Adipocyte (in vitro differentiated cells): ENCODE measurements around the gene RDH8.
A peak's percentile ranks its signal among the peaks of the same experiment; 100 is the strongest.

Experiments
- DNase-seq: peaks from one replicate; pipeline ENCODE4 v3.0.0-alpha.2; 2015; ENCODE audit warnings: low read depth
- H3K27me3 ChIP-seq: replicated peaks from 2 replicates; pipeline ENCODE4 v1.7.0; 2013; ENCODE audit warnings: mild to moderate bottlenecking, low read length, moderate library complexity; ENCODE audit not compliant: control insufficient read depth, insufficient read depth
- H3K36me3 ChIP-seq: 2 replicates; pipeline ENCODE4 v1.7.0; 2013; ENCODE audit warnings: low read length, mild to moderate bottlenecking, moderate library complexity; ENCODE audit not compliant: control insufficient read depth, insufficient read depth, severe bottlenecking
- H3K4me1 ChIP-seq: 2 replicates; pipeline ENCODE4 v1.7.0; 2013; ENCODE audit warnings: mild to moderate bottlenecking, low read length, moderate library complexity; ENCODE audit not compliant: control insufficient read depth, insufficient read depth
- H3K4me3 ChIP-seq: 2 replicates; pipeline ENCODE4 v1.7.0; 2013; ENCODE audit warnings: mild to moderate bottlenecking, low read length, moderate library complexity
- H3K9ac ChIP-seq: 2 replicates; pipeline ENCODE4 v1.7.0; 2013; ENCODE audit warnings: mild to moderate bottlenecking, low read length, moderate library complexity
- H3K9me3 ChIP-seq: 2 replicates; pipeline ENCODE4 v1.7.0; 2013; ENCODE audit warnings: mild to moderate bottlenecking, low read length, moderate library complexity; ENCODE audit not compliant: control insufficient read depth

Gene RDH8

DNA sequence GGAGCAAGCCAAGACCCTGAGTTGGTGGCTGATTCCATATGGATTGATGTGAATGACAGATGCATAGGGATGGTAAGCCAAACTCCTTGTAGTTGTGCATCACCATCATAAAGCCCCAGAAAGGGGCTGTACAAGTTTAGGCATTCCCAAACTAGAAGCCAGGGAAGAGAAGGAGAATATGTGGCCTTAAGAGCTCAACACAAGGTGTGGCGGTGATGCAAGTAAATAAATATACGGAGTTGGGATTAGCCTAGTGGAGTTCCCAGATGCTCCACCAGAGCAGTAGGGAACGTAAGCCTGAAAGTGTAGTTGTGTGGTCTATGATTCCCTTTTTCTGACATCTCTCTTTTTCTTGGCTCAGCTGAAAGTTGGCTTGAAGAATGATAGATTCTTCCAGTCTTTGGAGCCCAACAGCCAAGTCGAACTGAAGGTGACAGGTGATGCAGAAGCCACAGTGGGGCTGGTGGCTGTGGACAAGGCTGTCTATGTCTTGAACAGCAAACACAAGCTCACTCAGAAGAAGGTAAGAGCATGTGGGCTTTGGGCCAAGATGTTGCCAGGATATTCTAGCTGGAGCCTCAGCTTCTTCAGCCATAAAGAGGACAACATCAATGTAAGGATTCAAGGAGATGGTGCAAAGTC is 30.1 kb downstream of the RDH8 start:
- Histone ChIP-seq H3K4me1 (no peaks in the 10 kb centered on the region), H3K9ac (no peak overlapping the region), H3K27me3 (peaks cover 24% of the 10 kb centered on the region), H3K9me3 (peaks cover 66% of the 10 kb centered on the region), H3K36me3 (no peaks in the 10 kb centered on the region), H3K4me3 (peak overlapping the region; percentile 39)
- DNase-seq: peak; percentile 73

DNA sequence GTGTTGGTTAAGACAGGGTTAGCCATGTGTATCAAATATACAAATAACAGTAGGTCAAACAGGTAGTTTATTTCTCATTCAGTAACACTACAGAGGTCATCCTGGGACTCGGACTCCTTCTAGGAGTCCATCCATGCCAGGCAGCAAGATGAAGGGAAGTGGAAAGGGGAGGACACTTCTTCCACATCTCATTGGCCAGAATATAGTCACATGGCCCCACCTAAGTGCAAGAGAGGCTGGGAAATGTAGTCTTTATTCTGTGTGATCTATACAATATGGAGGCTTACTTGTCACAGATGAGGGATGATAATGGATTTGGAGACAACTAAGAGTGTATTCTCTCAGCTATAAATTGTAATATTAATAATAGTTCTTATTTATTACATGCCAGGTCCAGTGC is 31.1 kb downstream of the RDH8 start:
- H3K4me3 ChIP-seq: no peak overlapping the region
- no peaks in the 10 kb centered on the region for H3K36me3 ChIP-seq
- H3K9ac ChIP-seq: no peak overlapping the region
- no peak for DNase-seq
- H3K9me3 ChIP-seq: peaks cover 66% of the 10 kb centered on the region
- peaks cover 20% of the 10 kb centered on the region for H3K27me3 ChIP-seq
- no peaks in the 10 kb centered on the region for H3K4me1 ChIP-seq

DNA sequence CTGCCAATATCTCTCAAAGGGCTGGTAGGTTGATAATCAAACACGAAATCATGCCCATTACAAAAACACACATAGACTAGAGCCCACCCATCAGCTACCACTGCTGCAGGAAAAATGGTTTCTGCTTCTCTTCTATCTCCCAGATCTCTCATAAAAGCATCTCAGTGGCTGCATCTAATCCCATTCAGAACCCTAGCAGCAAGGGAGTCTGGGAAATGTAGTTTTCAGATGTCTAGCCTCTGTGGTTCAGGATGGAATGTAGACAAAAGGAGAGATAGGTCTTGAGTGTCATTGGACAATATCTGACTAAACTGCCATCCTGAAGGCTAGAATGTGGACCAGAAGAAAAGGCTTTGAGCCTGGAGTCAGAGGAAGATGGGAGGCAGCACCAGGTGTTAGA is 32.1 kb downstream of the RDH8 start:
- Histone ChIP-seq H3K4me3 (no peak overlapping the region), H3K9ac (no peak overlapping the region), H3K27me3 (peaks cover 26% of the 10 kb centered on the region), H3K36me3 (no peaks in the 10 kb centered on the region), H3K4me1 (no peaks in the 10 kb centered on the region), H3K9me3 (peaks cover 65% of the 10 kb centered on the region)
- DNase-seq: no peak

DNA sequence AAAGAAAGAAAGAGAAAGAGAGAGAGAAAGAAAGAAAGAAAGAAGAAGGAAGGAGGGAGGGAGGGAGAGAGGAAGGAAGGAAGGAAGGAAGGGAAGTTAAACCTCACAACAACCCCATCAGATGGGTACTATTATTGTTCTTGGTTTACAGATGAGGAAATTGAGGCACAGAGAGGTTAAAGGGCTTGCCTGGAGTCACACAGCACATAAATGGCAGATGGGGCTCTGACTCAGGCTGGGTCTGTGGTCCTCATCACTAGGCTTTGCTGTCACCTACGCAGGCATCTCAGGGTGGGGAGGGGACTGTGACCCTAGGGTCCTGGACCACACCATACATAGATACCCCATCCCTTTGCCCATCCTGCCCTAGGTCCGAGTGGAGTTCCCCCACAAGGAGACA is 36.3 kb downstream of the RDH8 start:
- Histone ChIP-seq H3K4me1 (no peaks in the 10 kb centered on the region), H3K4me3 (no peak overlapping the region), H3K9me3 (peaks cover 23% of the 10 kb centered on the region), H3K27me3 (peaks cover 37% of the 10 kb centered on the region), H3K9ac (no peak overlapping the region), H3K36me3 (no peaks in the 10 kb centered on the region)
- no peak for DNase-seq

DNA sequence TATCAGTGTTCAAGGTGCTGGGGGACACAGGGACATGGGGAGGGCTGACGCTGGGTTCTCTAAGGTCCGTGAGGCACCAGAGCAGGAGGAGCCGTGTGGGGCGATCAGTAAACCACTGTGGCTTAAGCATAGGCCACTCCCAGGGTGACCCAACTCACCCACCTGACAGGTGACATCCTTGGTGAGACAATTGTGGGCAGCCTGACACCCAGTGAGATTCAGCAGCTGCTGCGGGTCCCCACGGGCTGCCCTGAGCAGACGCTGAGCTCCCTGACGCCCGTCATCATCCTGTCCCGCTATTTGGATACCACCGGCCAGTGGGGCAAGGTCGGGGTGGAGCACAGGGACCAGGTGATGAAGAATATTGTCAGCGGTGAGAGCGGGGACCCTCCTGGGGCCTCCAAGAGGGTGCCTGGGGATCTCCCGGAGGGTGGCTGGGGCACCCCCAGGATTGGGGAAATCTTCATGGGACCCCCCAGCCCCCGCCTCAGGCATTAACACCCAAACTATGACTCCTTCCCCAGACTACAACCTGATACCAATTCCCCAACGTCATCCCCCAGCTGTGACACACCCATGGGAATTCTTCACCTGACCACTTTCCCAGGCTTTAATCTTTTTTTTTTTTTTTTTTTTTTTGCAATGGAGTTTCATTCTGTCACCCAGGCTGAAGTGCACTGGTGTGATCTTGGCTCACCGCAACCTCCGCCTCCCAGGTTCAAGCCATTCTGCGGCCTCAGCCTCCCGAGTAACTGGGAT is 39.5 kb downstream of the RDH8 start:
- Histone ChIP-seq H3K9ac (no peak overlapping the region), H3K9me3 (no peaks in the 10 kb centered on the region), H3K36me3 (no peaks in the 10 kb centered on the region), H3K27me3 (peaks cover 49% of the 10 kb centered on the region), H3K4me3 (no peak overlapping the region), H3K4me1 (no peaks in the 10 kb centered on the region)
- DNase-seq: no peak

DNA sequence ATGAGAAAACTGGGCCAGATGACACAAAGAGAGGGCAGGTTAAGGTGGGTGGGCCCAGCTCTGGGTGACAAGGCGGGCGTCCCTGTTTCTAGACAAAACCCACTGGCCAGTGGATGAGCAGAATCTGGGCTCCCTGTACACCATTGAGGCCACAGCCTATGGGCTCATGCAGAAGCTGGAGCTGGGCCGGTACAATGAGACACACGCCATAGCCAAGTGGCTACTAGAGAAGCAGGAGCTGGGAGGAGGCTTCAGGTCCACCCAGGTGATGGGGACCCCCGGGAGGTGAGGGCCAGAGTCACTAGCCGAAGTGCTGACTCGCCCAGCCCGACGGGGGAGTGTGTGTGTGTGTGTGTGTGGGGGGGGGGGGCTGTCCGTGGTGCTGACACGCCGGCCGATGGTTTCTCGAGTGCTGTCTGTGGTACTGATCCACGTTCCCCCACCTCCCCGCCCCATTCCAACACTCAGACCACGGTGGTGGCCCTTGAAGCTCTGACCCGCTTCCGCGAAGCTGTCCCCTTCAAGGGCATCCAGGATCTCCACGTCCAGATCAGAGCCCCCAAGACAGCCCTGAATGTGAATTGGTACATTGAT is 48.5 kb downstream of the RDH8 start:
- H3K27me3 ChIP-seq: peaks cover 35% of the 10 kb centered on the region
- H3K4me3 ChIP-seq: no peak overlapping the region
- DNase-seq: peak; percentile 11
- H3K9ac ChIP-seq: no peak overlapping the region
- no peaks in the 10 kb centered on the region for H3K36me3 ChIP-seq
- H3K9me3 ChIP-seq: no peaks in the 10 kb centered on the region
- no peaks in the 10 kb centered on the region for H3K4me1 ChIP-seq

DNA sequence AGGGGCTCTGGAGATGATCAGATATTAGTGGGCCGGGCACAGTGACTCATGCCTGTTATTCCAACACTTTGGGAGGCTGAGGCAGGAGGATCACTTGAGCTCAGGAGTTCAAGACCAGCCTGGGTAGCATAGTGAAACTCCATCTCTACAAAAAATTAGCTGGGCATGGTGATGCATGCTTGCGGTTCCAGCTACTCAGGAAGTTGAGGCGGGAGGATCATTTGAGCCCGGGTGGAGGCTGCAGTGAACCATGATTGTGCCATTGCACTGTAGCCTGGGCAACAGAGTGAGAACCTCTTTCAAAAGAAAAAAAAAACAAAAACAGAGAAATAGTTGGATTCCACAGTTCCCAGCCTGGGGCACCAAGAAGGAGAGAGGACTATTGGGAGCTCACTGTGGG is 54.9 kb downstream of the RDH8 start:
- Histone ChIP-seq H3K36me3 (no peaks in the 10 kb centered on the region), H3K9me3 (no peaks in the 10 kb centered on the region), H3K4me3 (no peak overlapping the region), H3K9ac (no peak overlapping the region), H3K4me1 (no peaks in the 10 kb centered on the region), H3K27me3 (peaks cover 43% of the 10 kb centered on the region)
- no peak for DNase-seq

DNA sequence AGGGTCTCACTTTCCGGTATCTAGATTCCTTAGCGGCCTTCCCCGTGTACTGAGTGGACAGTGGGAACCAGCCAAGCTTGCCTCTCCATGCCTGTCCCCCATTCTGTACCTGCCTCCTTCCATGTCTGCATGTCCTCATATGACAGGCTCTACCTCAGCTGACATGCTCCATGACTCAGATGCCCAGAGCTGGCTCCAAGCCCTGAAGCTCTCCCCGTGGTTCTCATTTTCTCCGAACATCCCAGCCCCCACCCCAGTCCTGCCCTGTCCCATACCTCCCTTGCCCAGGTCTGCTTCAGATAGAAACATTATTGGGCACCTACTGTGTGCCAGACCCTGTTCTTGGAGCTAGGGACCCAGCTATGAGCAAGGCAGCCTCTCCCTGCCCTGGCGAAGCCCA is 55.8 kb downstream of the RDH8 start:
- Histone ChIP-seq H3K27me3 (peaks cover 37% of the 10 kb centered on the region), H3K9me3 (peaks cover 6% of the 10 kb centered on the region), H3K9ac (no peak overlapping the region), H3K36me3 (no peaks in the 10 kb centered on the region), H3K4me1 (no peaks in the 10 kb centered on the region), H3K4me3 (no peak overlapping the region)
- peak; percentile 5 for DNase-seq

DNA sequence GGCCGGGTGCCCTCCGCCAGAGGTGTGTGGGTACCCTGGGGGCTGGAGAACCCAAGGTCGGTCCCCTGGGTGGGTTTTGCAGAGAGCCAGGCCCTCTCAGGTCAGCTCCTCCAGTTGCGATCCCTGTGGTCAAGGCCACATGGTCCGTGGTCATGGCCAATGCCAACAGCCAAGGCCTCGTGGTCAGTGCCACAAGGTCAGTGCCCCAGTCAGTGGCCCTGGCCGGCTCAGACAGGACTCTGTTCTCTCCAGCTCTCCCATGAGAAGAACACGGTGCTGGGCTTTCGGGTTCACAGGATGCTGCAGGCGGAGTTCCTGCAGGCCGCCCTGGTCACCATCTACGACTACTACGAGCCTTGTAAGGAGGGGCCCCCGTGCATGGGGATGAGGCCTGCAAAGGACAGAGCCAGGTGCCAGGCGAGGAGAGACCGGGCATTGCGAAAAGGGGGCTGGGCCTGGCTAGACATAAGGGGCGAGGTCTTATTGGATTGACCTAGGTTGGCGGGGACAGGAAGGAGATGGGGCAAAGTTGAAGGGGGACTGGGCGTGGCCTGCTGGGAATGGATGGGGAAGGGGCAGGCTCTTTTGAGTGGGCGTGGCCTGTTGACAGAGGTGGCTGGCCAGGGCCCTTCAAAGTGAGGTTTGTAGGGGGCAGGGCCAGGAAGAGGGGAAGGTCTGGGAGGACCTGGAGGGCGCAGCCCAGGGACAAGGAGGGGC is 57.6 kb downstream of the RDH8 start:
- Histone ChIP-seq H3K27me3 (peaks cover 30% of the 10 kb centered on the region), H3K9ac (no peak overlapping the region), H3K9me3 (peaks cover 8% of the 10 kb centered on the region), H3K4me1 (no peaks in the 10 kb centered on the region), H3K4me3 (no peak overlapping the region), H3K36me3 (no peaks in the 10 kb centered on the region)
- DNase-seq: no peak
